ENCODE results near the gene BOLL.
"Not testable (repeated sequence)": the region's sequence is repeated elsewhere in the genome, so short reads cannot be mapped to it uniquely, and the experiment has no call there.

The BOLL gene, protein sequence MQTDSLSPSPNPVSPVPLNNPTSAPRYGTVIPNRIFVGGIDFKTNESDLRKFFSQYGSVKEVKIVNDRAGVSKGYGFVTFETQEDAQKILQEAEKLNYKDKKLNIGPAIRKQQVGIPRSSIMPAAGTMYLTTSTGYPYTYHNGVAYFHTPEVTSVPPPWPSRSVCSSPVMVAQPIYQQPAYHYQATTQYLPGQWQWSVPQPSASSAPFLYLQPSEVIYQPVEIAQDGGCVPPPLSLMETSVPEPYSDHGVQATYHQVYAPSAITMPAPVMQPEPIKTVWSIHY

DNA sequence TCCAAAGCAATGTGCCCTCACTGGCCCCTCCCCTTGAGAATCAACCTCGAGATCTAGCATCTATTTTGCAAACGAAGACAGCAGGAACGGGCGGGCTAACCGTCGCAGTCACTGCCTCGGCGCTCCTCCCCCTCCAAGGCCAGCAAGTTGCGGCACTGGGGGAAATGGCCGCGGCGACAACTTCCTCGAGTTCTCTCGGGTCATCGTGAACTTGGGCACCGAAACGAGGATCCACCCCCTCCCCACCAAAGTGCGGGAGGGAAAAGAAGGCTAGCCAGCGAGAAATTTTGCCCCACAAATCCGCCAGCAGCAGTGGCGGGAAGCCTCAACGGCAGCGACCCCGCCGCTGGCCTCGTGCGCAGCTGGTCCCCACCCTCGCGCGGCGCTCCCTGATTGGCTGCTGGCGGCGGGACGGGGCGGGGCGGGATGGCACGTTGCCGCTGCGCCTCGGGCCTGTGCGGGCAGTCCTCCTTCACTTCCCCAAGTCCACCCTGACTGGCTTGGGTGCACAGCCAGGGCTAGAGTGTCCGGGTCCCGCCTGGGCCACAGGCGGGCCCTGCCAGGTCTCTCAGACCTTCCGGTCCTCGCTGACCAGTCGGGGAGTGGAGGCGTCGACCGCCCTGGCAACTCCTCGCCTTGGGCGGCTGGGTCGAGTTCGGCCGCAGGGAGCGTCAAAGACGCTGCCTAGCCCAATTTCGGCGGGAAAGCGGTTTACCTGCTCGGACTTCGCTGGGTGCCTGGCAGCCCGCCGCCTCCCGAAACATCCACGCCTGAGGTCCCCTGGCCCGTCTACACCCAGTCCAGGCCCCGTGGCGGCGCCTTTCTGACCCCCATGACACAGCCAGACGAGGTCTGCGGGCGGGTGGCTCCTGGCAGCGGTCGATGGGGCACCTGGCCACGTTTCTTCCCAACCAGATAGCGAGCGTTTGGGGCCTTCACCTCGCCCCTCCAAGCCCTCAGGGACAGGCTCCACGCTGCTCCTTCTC lies at the start of gene BOLL:
TSS of gene BOLL (minus strand) at position 364 of the 986 bp plus-strand sequence. CDS start 3,469 bp downstream, outside the sequence.
- Histone ChIP-seq H3K79me2 (ENCODE audit: insufficient read depth, low read depth) (no peaks in the 10 kb centered on the region), H3K4me2 (peak within 1 kb of the TSS; percentile 48; the same call in 1 of the 2 replicates), H3K36me3 (ENCODE audit: insufficient read depth) (no peaks in the 10 kb centered on the region), H3K9ac (peak within 1 kb of the TSS; percentile 60; the same call in 1 of the 2 replicates), H3K4me3 (IDR thresholded peaks at IDR 0.05; ENCODE audit: insufficient read depth, low read depth, low read length) (peak within 1 kb of the TSS; percentile 58), H4K20me1 (ENCODE audit: insufficient read depth) (no peaks in the 10 kb centered on the region; the same call in 1 of the 2 replicates), H3K4me1 (ENCODE audit: low read depth, poor library complexity, severe bottlenecking) (peaks cover 3% of the 10 kb centered on the region), H2AFZ (ENCODE audit: low read depth) (peak within 1 kb of the TSS; percentile 86), H3K27me3 (ENCODE audit: insufficient read depth, low read depth) (no peaks in the 10 kb centered on the region), H3K27ac (no peak within 1 kb of the TSS)
- TF ChIP-seq, protein P1, sequence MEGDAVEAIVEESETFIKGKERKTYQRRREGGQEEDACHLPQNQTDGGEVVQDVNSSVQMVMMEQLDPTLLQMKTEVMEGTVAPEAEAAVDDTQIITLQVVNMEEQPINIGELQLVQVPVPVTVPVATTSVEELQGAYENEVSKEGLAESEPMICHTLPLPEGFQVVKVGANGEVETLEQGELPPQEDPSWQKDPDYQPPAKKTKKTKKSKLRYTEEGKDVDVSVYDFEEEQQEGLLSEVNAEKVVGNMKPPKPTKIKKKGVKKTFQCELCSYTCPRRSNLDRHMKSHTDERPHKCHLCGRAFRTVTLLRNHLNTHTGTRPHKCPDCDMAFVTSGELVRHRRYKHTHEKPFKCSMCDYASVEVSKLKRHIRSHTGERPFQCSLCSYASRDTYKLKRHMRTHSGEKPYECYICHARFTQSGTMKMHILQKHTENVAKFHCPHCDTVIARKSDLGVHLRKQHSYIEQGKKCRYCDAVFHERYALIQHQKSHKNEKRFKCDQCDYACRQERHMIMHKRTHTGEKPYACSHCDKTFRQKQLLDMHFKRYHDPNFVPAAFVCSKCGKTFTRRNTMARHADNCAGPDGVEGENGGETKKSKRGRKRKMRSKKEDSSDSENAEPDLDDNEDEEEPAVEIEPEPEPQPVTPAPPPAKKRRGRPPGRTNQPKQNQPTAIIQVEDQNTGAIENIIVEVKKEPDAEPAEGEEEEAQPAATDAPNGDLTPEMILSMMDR (conservative IDR thresholded peaks at IDR 0.05; ENCODE audit: low read depth, low read length): no peak

DNA sequence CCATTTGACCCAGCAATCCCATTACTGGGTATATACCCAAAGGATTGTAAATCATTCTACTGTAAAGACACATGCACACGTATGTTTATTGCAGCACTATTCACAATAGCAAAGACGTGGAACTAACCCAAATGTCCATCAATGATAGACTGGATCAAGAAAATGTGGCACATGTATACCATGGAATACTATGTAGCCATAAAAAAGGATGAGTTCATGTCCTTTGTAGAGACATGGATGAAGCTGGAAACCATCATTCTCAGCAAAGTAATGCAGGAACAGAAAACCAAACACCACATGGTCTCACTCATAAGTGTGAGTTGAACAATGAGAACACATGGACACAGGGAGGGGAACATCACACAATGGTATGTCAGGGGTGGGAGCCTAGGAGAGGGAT lies 49.7 kb upstream of the BOLL start:
- not testable (repeated sequence) for H3K36me3 ChIP-seq (ENCODE audit: insufficient read depth); H2AFZ ChIP-seq (ENCODE audit: low read depth); H3K4me2 ChIP-seq; H3K27me3 ChIP-seq (ENCODE audit: insufficient read depth, low read depth); H3K4me3 ChIP-seq (IDR thresholded peaks at IDR 0.05; ENCODE audit: insufficient read depth, low read depth, low read length); H3K79me2 ChIP-seq (ENCODE audit: insufficient read depth, low read depth); H3K9ac ChIP-seq; H4K20me1 ChIP-seq (ENCODE audit: insufficient read depth); H3K27ac ChIP-seq
- H3K4me1 ChIP-seq (ENCODE audit: low read depth, poor library complexity, severe bottlenecking): peaks cover 36% of the 10 kb centered on the region

DNA sequence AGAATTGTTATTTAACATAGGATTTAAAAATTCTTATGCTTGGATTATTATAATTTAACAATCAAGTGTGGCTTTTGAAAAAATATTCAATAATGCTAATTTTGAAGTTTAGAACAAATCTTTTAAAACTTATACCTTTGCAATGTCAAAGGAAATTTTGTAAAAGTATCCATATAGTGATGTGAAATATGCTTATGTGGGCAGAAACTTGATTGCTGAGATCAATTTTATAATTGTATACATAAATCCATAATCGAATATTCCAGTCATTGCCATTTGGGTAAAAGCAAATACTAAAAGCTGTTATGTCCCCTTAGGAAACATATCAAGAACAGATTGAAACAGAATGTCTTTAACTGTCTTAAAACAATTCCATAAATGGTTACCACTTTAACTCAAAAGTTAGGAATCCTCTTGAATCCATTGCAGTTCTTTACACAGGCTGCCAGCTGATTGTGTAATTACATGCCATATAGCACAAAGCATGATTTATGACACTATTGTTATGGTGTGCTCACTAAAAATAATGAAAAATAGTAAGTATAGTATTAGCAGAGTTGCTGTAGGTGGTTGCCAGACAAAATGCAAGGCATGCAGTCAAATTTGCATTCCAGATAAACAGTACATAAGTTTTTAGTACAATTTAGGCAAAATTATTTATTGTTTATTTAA lies 43.5 kb upstream of the BOLL start:
- no peak overlapping the region for H3K4me3 ChIP-seq (IDR thresholded peaks at IDR 0.05; ENCODE audit: insufficient read depth, low read depth, low read length)
- no peak overlapping the region for H2AFZ ChIP-seq (ENCODE audit: low read depth)
- H3K27me3 ChIP-seq (ENCODE audit: insufficient read depth, low read depth): no peaks in the 10 kb centered on the region
- H3K4me1 ChIP-seq (ENCODE audit: low read depth, poor library complexity, severe bottlenecking): no peaks in the 10 kb centered on the region
- no peak overlapping the region for H3K9ac ChIP-seq
- no peak overlapping the region for H3K27ac ChIP-seq
- no peaks in the 10 kb centered on the region for H3K79me2 ChIP-seq (ENCODE audit: insufficient read depth, low read depth)
- no peak overlapping the region for H3K4me2 ChIP-seq
- H3K36me3 ChIP-seq (ENCODE audit: insufficient read depth): no peaks in the 10 kb centered on the region
- TF ChIP-seq, protein P1 (conservative IDR thresholded peaks at IDR 0.05; ENCODE audit: low read depth, low read length): no peak
- H4K20me1 ChIP-seq (ENCODE audit: insufficient read depth): no peaks in the 10 kb centered on the region

DNA sequence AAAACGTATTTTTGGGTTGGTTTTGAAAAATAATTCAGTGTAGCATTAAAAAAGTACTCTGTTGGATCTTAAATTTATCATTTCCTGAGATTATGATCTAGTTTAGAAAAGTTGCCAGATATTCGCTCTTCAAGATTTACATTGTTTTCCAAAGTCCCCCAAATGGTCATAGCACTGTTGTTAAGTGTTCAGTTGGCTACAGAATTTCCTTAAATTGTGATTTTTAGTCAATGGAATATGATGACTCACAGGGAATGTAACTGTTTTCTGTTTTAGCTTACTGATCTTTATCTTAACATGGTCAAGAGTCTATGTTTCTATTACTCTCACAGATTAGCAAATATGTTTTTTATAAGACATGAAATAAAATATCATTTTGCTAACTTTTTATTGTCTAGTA lies 42.5 kb upstream of the BOLL start:
- no peaks in the 10 kb centered on the region for H3K36me3 ChIP-seq (ENCODE audit: insufficient read depth)
- H3K27me3 ChIP-seq (ENCODE audit: insufficient read depth, low read depth): no peaks in the 10 kb centered on the region
- no peak overlapping the region for H2AFZ ChIP-seq (ENCODE audit: low read depth)
- no peaks in the 10 kb centered on the region for H4K20me1 ChIP-seq (ENCODE audit: insufficient read depth)
- no peak overlapping the region for H3K4me3 ChIP-seq (IDR thresholded peaks at IDR 0.05; ENCODE audit: insufficient read depth, low read depth, low read length)
- no peak overlapping the region for H3K9ac ChIP-seq
- H3K4me1 ChIP-seq (ENCODE audit: low read depth, poor library complexity, severe bottlenecking): no peaks in the 10 kb centered on the region
- no peak overlapping the region for H3K27ac ChIP-seq
- TF ChIP-seq, protein P1 (conservative IDR thresholded peaks at IDR 0.05; ENCODE audit: low read depth, low read length): no peak
- no peaks in the 10 kb centered on the region for H3K79me2 ChIP-seq (ENCODE audit: insufficient read depth, low read depth)
- H3K4me2 ChIP-seq: no peak overlapping the region

All from KMS-11 (cell line).